SU-DHL-6 (cell line): ENCODE data around the gene GKN1.

Source experiments
- H2AFZ ChIP-seq: fragments of 200-600 bp; sonication (generic); 2 replicates; pipeline ENCODE4 v1.6.1; 2014; ENCODE audit warnings: low read depth, mild to moderate bottlenecking, moderate library complexity, mixed read lengths, antibody characterized with exemption, low read length; ENCODE audit not compliant: severe bottlenecking
- H3F3A ChIP-seq: fragments of 200-600 bp; shearing (Covaris generic); 2 replicates; pipeline ENCODE4 v1.6.0; 2016; ENCODE audit warnings: antibody characterized with exemption, mild to moderate bottlenecking; ENCODE audit not compliant: insufficient read depth
- H3K27ac ChIP-seq: fragments of 200-600 bp; sonication (generic); 2 replicates; pipeline ENCODE4 v1.5.1; 2016; ENCODE audit warnings: low read depth, mild to moderate bottlenecking, low read length, moderate library complexity, mixed read lengths
- H3K27me3 ChIP-seq: fragments of 200-600 bp; sonication (generic), shearing (Covaris generic); 2 replicates; pipeline ENCODE4 v1.6.0; 2014; ENCODE audit warnings: mild to moderate bottlenecking, low read length
- H3K36me3 ChIP-seq: fragments of 200-600 bp; sonication (generic); 2 replicates; pipeline ENCODE4 v1.6.1; 2014; ENCODE audit warnings: mild to moderate bottlenecking, low read length, mixed read lengths
- H3K4me2 ChIP-seq: fragments of 300-600, 200-600 bp; shearing (Covaris generic), sonication (generic); 2 replicates; pipeline ENCODE4 v1.6.0; 2014; ENCODE audit warnings: low read length, low read depth, mild to moderate bottlenecking; ENCODE audit not compliant: poor library complexity, severe bottlenecking
- H3K4me3 ChIP-seq: fragments of 200-600 bp; sonication (generic); 2 replicates; pipeline ENCODE4 v1.5.1; 2014; ENCODE audit warnings: antibody characterized with exemption, low read length, mild to moderate bottlenecking, mixed read lengths; ENCODE audit not compliant: insufficient read depth, poor library complexity, severe bottlenecking
- H3K79me2 ChIP-seq: fragments of 200-600 bp; sonication (generic); 2 replicates; pipeline ENCODE4 v1.6.1; 2014; ENCODE audit warnings: mild to moderate bottlenecking, low read length, moderate library complexity; ENCODE audit not compliant: insufficient read depth
- H3K9ac ChIP-seq: fragments of 200-600 bp; sonication (generic); 2 replicates; pipeline ENCODE4 v1.7.0; 2014; ENCODE audit warnings: mild to moderate bottlenecking, low read length
- H3K9me2 ChIP-seq: fragments of 200-600 bp; sonication (generic); replicated peaks from 2 replicates; pipeline ENCODE4 v1.6.1; 2014; ENCODE audit warnings: low read length; ENCODE audit not compliant: insufficient read depth
- H3K9me3 ChIP-seq: fragments of 200-600 bp; sonication (generic); 2 replicates; pipeline ENCODE4 v1.6.1; 2014; ENCODE audit warnings: low read length, mixed read lengths; ENCODE audit not compliant: insufficient read depth
- H4K20me1 ChIP-seq: fragments of 200-600 bp; sonication (generic); 2 replicates; pipeline ENCODE4 v1.6.1; 2014; ENCODE audit warnings: low read depth, mild to moderate bottlenecking, antibody characterized with exemption, low read length, moderate library complexity, mixed read lengths
- EZH2phosphoT487 ChIP-seq: fragments of 200-600 bp; sonication (generic), shearing (Covaris generic); conservative IDR thresholded peaks from 2 replicates; pipeline ENCODE4 v1.6.1; 2018; ENCODE audit warnings: mild to moderate bottlenecking, antibody characterized with exemption, low read length, moderate library complexity, mixed read lengths
- TF ChIP-seq, protein P1 (sequence below): fragments of 200-600 bp; sonication (generic); IDR thresholded peaks from one replicate; pipeline ENCODE4 v1.5.1; 2017; ENCODE audit warnings: antibody characterized with exemption, mild to moderate bottlenecking, low read length, moderate library complexity; ENCODE audit not compliant: insufficient read depth, poor library complexity, severe bottlenecking

Gene GKN1, protein sequence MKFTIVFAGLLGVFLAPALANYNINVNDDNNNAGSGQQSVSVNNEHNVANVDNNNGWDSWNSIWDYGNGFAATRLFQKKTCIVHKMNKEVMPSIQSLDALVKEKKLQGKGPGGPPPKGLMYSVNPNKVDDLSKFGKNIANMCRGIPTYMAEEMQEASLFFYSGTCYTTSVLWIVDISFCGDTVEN

DNA sequence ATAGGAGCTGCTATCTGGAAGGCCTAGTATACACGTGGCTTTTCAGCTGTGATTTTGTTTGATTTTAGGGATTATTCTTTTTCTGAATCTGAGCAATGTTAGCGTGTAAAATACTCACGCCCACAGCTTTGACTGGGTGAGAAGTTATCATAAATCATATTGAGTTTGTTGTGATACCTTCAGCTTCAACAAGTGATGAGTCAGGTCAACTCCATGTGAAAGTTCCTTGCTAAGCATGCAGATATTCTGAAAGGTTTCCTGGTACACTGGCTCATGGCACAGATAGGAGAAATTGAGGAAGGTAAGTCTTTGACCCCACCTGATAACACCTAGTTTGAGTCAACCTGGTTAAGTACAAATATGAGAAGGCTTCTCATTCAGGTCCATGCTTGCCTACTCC is at the start of gene GKN1:
Gene GKN1 (plus strand): TSS at position 386 of the 400 bp plus-strand sequence. CDS start 42 bp downstream, outside the sequence.
- Histone ChIP-seq H3K9me3 (no peaks in the 10 kb centered on the region), H3K4me2 (no peak within 1 kb of the TSS), H3K9ac (no peak within 1 kb of the TSS), H3K9me2 (no peaks in the 10 kb centered on the region), H3F3A (no peaks in the 10 kb centered on the region), H3K79me2 (no peaks in the 10 kb centered on the region), H3K4me3 (no peak within 1 kb of the TSS), H3K27me3 (no peaks in the 10 kb centered on the region), H4K20me1 (no peaks in the 10 kb centered on the region), H3K27ac (no peak within 1 kb of the TSS), H2AFZ (no peak within 1 kb of the TSS), H3K36me3 (no peaks in the 10 kb centered on the region)
- TF ChIP-seq EZH2phosphoT487 = no peak
- TF ChIP-seq, protein P1, sequence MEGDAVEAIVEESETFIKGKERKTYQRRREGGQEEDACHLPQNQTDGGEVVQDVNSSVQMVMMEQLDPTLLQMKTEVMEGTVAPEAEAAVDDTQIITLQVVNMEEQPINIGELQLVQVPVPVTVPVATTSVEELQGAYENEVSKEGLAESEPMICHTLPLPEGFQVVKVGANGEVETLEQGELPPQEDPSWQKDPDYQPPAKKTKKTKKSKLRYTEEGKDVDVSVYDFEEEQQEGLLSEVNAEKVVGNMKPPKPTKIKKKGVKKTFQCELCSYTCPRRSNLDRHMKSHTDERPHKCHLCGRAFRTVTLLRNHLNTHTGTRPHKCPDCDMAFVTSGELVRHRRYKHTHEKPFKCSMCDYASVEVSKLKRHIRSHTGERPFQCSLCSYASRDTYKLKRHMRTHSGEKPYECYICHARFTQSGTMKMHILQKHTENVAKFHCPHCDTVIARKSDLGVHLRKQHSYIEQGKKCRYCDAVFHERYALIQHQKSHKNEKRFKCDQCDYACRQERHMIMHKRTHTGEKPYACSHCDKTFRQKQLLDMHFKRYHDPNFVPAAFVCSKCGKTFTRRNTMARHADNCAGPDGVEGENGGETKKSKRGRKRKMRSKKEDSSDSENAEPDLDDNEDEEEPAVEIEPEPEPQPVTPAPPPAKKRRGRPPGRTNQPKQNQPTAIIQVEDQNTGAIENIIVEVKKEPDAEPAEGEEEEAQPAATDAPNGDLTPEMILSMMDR = no peak

DNA sequence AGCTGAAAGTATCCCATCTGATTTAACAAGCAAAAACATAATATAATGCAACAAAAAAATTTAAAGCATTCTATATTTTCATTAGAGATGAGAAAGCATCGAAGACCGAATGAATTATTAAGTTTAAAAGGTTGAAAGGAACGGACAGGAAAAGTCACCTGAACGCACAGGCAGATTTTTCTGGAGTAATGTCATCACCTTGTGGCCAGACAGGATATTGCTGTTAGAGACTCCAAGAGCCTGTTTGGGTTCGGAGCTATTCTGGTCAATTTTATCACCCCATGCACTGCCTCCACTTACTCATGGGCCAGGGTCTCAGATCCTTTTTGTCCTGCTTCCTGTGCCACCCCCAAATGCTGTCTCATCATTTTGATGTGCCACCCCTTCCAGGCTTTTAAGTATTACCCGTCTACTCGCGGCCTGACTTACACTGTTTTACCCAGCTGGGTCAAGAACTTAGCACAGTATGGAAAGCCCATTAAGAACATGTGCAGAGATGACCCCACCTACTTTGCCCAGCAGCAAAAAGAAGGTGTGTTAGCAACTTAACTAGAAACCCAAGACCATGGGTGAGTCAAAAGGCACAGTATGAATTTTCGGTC is 49.0 kb upstream of the GKN1 start:
- TF ChIP-seq, protein P1 = peak; percentile 60
- no peak for TF ChIP-seq EZH2phosphoT487
- Histone ChIP-seq H3K9ac (no peak overlapping the region), H2AFZ (peak overlapping the region; percentile 40)

DNA sequence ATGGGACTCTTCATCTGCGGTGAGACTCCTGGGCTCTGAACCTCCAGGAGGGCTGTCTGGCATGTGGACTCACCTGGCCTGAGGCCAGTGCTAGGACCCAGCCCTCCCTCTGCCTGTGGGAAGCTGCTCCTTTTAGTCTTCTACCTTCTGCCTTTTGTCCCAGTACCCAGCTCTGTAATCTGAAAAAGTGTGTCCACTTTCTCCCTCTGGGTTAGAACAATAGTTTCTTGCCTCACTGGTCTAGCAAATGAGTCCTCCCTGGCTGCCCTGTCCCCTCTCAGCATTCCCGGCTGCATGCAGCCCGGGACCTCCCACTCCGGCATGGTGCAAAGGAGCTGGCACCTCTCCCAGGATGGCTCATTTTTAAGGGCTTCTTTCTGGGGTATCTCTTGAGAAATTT is 47.6 kb upstream of the GKN1 start:
- H3K9me2 ChIP-seq = no peaks in the 10 kb centered on the region
- no peaks in the 10 kb centered on the region for H3K79me2 ChIP-seq
- H3F3A ChIP-seq = no peaks in the 10 kb centered on the region
- no peak overlapping the region for H3K4me2 ChIP-seq
- no peak overlapping the region for H2AFZ ChIP-seq
- no peaks in the 10 kb centered on the region for H3K27me3 ChIP-seq
- no peak overlapping the region for H3K9ac ChIP-seq
- H3K36me3 ChIP-seq = no peaks in the 10 kb centered on the region
- no peak overlapping the region for H3K4me3 ChIP-seq
- no peaks in the 10 kb centered on the region for H3K9me3 ChIP-seq
- no peaks in the 10 kb centered on the region for H4K20me1 ChIP-seq
- TF ChIP-seq, protein P1 = no peak
- no peak for TF ChIP-seq EZH2phosphoT487
- H3K27ac ChIP-seq = no peak overlapping the region

More for the DNA sequence above, 49.0 kb upstream of the GKN1 start:
- Histone ChIP-seq H3K4me2 (peak overlapping the region; percentile 9), H3K9me3 (no peaks in the 10 kb centered on the region), H3K79me2 (no peaks in the 10 kb centered on the region), H3F3A (no peaks in the 10 kb centered on the region), H3K27me3 (no peaks in the 10 kb centered on the region), H3K4me3 (no peak overlapping the region), H3K27ac (no peak overlapping the region), H4K20me1 (no peaks in the 10 kb centered on the region), H3K36me3 (no peaks in the 10 kb centered on the region), H3K9me2 (no peaks in the 10 kb centered on the region)
